Esophagus squamous epithelium (tissue), 4 donors: ENCODE results near the gene POT1.

Experiments
- CTCF ChIP-seq, 6 experiments: fragments of 450-650 bp in 4 of 6; fragments of 200-600 bp in 2 of 6; sonication (generic) in 2 of 6; IDR thresholded peaks; one replicate each; pipeline ENCODE4 v1.5.1; 2016 to 2019; ENCODE audit warnings: antibody characterized with exemption in 6 of 6, mild to moderate bottlenecking in 4 of 6, moderate library complexity in 4 of 6
- POLR2A ChIP-seq, 4 donors: fragments of 450-650 bp; IDR thresholded peaks; one replicate each; pipeline ENCODE4 v1.6.1; 2017; ENCODE audit warnings: antibody characterized with exemption in 4 of 4, mild to moderate bottlenecking in 4 of 4, moderate library complexity in 3 of 4

GRCh38 chr7:124799448-124799847 is 130.2 kb downstream of the POT1 start:
- no peak for TF ChIP-seq CTCF (IDR thresholded peaks at IDR 0.05)
- no peak for TF ChIP-seq POLR2A (IDR thresholded peaks at IDR 0.05)
